GM19240 (cell line): Measurements from ENCODE around the gene CARMIL1.
"Not testable (repeated sequence)": the region's sequence is repeated elsewhere in the genome, so short reads cannot be mapped to it uniquely, and the experiment has no call there.

ENCODE experiments used
- DNase-seq: peaks from one replicate; pipeline ENCODE4 v3.0.0; 2011; ENCODE audit warnings: low spot score; ENCODE audit not compliant: insufficient read length

The CARMIL1 gene

GRCh38 chr6:25366903-25367545 lies 87.8 kb downstream of the CARMIL1 start:
- DNase-seq, result no peak

- no peak for DNase-seq
Observed at GRCh38 chr6:25369036-25369432, 89.9 kb downstream of the CARMIL1 start.

- DNase-seq, result no peak
Observed at GRCh38 chr6:25369433-25370177, 90.4 kb downstream of the CARMIL1 start.

- DNase-seq, result no peak
Observed at GRCh38 chr6:25370178-25371036, 91.2 kb downstream of the CARMIL1 start.

- no peak for DNase-seq
Observed at GRCh38 chr6:25371037-25371347, 91.8 kb downstream of the CARMIL1 start.

- no peak for DNase-seq
Observed at GRCh38 chr6:25375125-25375524, 96.0 kb downstream of the CARMIL1 start.

- no peak for DNase-seq
Observed at GRCh38 chr6:25377664-25378063, 98.5 kb downstream of the CARMIL1 start.

- DNase-seq, result no peak
Observed at GRCh38 chr6:25381077-25381476, 101.9 kb downstream of the CARMIL1 start.

- DNase-seq, result not testable (repeated sequence)
Observed at GRCh38 chr6:25382476-25382875, 103.3 kb downstream of the CARMIL1 start.

GRCh38 chr6:25384234-25384633 lies 105.1 kb downstream of the CARMIL1 start:
- DNase-seq, result no peak

- DNase-seq, result no peak
Observed at GRCh38 chr6:25384967-25385366, 105.8 kb downstream of the CARMIL1 start.

- DNase-seq, result no peak
Observed at GRCh38 chr6:25387483-25387882, 108.3 kb downstream of the CARMIL1 start.

GRCh38 chr6:25387911-25388310 lies 108.7 kb downstream of the CARMIL1 start:
- no peak for DNase-seq

GRCh38 chr6:25388776-25389175 lies 109.6 kb downstream of the CARMIL1 start:
- DNase-seq, result no peak

GRCh38 chr6:25389471-25389870 lies 110.3 kb downstream of the CARMIL1 start:
- no peak for DNase-seq

GRCh38 chr6:25392372-25392771 lies 113.2 kb downstream of the CARMIL1 start:
- no peak for DNase-seq

GRCh38 chr6:25395731-25396130 lies 116.6 kb downstream of the CARMIL1 start:
- DNase-seq, result no peak

- DNase-seq, result no peak
Observed at GRCh38 chr6:25397406-25397805, 118.2 kb downstream of the CARMIL1 start.

GRCh38 chr6:25399885-25400284 lies 120.7 kb downstream of the CARMIL1 start:
- no peak for DNase-seq

GRCh38 chr6:25401711-25402110 lies 122.5 kb downstream of the CARMIL1 start:
- no peak for DNase-seq

GRCh38 chr6:25402125-25402524 lies 123.0 kb downstream of the CARMIL1 start:
- DNase-seq, result no peak

GRCh38 chr6:25403150-25403549 lies 124.0 kb downstream of the CARMIL1 start:
- DNase-seq, result no peak
